ENCODE data around the gene GRM7.
A peak's percentile ranks its signal among the peaks of the same experiment; 100 is the strongest.

The GRM7 gene

DNA sequence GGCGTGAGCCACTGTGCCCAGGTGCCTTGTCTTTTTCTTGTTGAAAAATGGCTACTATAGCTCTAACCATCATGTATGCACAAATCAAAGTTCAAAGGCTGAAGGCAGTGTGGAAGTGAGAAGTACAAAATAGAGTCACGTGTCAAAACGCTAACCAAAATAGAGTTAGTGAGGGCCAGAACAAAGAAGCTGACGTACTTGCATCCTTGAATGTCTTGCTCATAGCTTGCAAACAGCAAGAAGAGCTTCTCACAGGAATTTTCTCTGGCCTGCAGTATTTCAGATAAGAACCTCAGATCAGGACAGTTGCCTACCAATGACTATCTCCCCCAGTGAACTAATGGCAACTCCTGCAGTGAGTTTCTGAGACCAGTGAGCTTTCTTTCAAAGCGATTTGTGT is 713.5 kb downstream of the GRM7 start:
- DNase-seq (ENCODE audit: low spot score), result no peak

DNA sequence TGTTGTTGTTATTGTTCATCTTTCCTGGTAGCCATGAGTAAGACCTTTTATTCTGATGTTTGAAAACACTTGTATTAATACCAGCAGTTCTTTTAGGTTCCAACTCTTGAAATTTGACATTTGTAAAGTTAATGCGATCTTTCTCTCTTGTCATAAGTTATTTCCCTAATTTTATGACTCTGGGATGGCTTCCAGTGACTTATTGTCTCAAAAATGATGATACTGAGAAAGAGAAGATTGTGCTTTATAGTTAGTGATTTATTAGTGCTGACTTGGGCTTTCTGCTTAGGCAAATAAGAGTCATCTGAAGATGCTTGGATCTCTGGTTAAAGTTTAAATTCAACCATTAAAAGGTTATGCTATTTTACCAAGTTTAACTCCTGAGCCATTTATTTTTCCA is 715.2 kb downstream of the GRM7 start:
- DNase-seq (ENCODE audit: low spot score), result no peak

DNA sequence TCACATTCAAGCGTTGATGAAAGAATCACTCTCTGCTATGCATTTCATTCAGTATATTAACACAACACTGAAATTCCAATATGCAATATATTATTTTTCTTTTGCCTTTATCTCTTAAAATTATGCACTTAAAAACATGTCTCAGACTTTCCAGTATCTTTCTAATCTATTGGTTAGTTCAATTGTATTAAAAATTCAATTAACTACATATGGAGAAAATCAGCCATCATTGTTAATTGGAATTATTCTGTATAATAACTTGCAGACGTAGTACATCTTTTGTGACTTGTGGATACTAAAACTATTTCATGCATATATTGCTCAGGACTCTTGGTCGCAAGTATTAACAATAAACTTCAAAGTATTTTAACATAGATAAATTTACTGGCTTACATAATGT is 715.6 kb downstream of the GRM7 start:
- DNase-seq (ENCODE audit: low spot score), result no peak

DNA sequence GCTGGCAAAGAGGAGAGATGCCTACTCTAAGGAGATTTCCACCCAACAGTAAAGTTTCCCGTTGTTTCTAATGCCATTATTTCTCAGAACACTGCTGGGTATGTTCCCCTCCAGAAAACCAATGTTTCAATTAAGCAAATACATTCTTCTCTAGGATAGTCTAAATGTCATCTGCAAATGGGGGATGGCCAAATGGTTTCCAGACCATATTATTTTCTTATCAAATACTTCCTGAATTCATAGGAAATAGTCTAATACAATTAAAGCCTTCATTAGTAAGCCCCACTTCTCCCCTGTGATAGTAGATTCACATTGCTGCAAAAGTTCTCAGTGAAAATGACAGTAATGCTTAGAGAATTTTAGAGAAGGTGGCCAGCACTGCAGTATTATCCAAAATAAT is 716.6 kb downstream of the GRM7 start:
- DNase-seq (ENCODE audit: low spot score), result no peak

DNA sequence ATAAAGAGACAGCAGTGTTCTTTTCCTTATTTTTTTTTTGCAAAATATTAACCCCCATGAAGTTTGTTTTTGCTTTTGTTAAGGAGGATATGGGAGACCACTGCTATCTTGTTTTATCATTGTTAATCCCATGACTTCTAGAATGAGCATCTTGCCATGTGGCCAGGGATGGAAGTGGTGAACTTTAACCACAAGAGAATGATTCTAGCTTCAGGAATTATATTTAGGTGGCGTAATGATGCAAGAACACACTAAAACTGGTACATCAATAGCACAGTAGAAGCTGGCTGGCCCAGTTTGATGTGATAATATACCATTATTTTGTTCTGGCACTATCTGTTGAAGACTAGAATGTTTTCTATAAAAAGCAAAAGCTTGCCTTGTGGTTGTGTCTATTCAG is 720.9 kb downstream of the GRM7 start:
- DNase-seq (ENCODE audit: low spot score), result no peak

DNA sequence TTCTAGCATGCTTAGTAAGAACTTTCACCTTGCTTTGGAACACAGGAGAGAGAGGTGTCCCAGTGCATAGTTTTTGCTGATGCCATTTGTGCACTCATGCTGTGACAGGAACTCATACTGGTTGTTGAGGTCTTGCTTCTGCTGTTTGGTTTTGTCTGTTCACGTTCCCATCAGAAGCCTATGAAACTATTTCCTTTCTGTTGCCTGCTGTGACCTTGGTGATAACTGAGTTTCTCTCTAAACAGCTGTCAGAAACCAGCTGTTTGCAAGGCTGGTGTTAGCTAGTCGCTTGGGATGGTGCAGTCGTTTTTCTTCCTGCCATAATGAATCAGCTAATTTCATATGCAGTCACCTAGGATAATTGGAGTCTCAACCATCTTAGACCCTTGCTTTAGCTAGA is 724.1 kb downstream of the GRM7 start:
- no peak for DNase-seq (ENCODE audit: low spot score)

DNA sequence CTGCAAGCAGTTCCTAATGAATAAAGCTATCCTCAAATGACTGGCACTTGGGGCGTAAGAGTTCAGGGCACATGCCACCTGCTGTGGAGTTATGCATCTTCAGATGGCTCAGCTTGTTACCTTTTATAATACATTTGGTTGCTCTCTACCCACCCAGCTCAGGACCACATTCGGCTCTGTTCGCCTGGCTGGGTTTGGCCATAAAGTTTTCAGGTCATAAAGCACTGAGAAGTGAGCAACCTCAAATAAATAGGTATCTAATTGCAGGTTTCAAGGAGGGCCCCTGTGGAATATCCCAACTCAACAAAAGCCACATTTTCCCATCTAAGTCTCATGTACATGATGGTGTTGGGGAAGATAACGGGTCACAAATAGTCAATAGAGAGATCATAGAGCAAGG is 727.3 kb downstream of the GRM7 start:
- no peak for DNase-seq (ENCODE audit: low spot score)

DNA sequence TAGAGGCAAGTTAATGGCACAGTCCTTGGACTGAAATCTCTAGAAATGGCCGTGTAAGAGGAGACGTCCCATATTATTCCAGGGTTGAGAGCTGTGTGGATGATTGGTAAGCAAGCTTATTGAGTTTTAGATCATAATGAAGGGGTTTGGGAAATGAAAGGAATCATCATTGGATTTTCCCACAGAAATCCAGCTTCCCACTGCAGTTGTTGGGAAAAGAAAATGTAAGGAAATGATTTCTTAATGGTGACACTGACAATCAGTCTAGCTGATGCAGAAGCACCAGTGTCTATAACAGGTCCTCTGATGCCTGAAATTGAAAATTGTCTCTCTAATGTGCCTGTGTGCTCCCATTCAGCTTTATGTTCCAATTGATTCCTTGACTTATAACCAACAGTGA is 728.6 kb downstream of the GRM7 start:
- DNase-seq (ENCODE audit: low spot score), result no peak

DNA sequence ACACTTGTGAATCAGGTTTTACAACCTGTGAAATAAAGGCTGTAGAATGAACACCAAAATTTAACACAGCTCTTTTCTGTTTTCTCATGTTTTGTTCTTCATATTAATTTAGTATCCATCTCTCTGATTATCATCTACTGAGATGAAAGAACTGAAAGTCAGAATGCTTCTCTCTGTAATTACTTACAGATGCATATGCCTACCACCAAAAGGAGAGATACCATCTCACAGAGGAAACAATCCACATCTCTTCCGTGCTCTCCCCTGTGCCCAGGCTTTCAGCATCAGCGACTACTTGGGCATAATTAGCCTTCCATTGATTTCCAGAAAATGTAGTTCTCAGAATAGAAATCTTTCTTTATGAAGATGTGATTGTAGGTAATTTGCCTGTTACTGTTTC is 741.4 kb downstream of the GRM7 start:
- no peak for DNase-seq (ENCODE audit: low spot score)

DNA sequence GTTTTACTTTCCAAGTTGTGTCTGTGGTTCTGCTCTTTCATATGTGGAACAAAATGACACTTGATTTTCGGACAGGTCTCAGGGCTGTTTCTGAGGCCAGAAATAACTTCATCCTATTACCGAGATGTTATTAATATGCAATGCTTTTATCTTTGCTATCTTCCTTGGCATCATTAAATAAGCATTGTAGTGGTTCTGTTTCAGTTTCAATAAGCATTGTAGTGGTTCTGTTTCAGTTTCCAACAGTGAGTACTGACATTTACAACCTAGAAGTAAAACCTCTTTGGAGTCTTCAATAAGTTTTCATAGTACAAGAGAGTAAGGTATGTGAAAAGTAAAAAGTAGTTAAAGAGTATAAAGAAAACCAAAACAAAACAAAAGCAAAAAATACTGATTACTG is 746.2 kb downstream of the GRM7 start:
- no peak for DNase-seq (ENCODE audit: low spot score)

DNA sequence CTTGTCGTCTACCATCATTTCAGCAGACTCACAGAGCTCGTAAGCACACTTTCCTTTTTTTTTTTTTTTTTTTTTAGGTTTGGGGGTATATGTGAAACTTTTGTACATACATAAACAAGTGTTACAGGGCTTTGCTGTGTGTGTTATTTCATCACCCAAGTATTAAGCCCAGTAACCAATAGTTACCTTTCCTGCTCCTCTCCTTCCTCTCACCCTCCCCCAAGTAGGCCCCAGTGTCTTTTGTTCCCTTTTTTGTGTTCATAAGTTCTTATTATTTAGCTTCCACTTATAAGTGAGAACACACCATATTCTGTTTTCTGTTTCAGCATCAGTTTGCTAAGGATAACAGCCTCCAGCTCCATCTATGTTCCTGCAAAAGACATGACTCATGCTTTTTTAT is 746.8 kb downstream of the GRM7 start:
- no peak for DNase-seq (ENCODE audit: low spot score)

DNA sequence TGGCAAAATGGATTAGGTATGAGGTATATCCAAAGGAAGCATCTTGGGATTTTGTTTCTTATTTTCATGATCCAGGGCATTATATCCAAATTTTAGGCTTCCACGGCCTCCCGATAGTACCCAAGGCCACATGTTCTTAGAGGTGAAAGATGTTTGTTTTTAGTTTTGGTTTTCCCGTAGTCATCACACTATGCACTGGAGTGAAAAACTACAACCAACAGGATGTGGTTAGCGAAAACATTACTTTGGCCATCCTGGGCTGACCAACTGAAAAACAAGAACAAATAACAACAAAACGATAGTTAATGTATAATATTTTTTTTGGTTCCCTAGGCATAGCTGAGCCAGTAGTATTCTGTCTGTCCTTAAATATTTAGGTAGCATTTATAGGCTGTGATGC is 749.7 kb downstream of the GRM7 start:
- DNase-seq (ENCODE audit: low spot score), result no peak

DNA sequence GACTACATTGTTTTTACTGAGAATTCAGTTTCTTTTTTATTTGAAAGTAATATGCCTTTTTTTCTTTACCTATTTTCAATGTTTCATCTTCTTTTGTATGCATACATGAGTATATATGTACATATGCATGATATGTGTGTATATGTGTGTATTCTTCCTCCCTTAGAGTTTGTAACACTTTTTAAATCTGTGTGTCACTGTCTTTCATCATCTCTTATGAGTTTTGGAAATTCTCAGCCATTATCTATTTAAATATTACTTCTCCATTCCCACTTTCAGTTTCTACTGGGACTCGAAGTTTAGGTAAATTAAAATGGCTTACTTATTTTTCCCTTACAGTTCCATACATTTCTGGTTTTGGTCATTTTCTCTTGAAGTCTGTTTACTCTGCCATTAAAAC is 754.1 kb downstream of the GRM7 start:
- no peak for DNase-seq (ENCODE audit: low spot score)

DNA sequence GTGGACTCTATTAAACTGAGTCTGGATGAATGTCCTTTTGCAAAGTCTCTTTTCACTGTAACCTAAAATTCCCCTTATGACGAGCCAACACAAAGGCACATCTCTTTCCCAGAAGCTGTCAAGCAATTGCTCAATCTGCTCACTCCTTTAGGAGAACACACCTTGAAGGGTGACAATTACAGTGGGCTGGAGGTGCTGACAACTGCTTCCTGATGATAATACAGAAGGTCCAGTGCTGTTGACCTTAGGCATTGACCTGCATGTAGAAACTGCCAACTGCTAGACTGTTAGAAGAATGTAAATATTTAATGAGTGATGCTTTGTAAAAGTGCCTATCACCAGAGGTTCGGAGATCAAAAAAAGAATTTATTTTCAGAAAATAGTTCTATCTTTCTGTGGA is 757.7 kb downstream of the GRM7 start:
- DNase-seq (ENCODE audit: low spot score), result no peak

DNA sequence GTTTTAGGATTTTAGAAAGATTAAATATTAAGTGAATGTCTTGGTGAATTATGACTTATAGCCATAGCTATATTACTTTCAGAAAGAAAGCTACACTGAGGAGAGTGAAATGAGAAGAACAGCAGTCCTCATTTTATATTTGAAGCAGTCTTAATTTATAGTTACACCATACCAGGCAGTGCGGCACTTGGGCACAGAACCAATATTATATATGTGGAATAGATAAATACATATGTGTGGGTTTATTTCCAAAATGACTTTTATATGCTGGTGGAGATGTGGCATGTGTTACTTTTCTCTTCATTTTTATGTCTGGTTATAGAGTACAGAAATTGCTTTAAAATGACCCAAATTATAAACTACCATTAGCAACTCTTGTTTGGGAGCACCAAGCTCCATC is 759.5 kb downstream of the GRM7 start:
- DNase-seq (ENCODE audit: low spot score), result no peak

DNA sequence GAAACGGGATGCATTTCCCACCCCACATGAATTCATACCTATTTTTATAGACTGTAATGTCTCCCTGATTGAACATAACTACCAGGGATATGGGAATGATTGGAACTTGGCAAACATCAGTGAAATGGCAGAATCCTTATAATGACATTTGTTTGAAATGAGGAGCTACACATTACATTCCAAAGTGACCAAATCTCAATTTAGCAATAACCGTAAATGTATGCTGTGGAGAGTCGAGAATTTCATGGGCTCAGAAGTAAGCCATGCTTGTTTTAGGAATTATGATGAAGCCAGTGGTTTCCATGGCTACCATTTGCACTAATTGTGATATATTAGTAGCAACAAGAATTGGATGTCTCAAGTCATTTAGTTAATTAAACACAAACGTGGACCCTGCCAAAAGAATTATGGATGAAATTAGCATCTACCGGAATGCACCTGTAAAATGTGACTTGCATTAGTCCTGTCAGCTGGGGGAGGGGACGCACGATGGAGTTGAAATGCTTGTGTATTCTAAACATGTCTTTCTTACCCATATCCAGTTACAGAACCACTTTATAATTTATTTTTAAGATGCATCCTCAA is 760.2 kb downstream of the GRM7 start:
- DNase-seq (ENCODE audit: low spot score), result no peak

DNA sequence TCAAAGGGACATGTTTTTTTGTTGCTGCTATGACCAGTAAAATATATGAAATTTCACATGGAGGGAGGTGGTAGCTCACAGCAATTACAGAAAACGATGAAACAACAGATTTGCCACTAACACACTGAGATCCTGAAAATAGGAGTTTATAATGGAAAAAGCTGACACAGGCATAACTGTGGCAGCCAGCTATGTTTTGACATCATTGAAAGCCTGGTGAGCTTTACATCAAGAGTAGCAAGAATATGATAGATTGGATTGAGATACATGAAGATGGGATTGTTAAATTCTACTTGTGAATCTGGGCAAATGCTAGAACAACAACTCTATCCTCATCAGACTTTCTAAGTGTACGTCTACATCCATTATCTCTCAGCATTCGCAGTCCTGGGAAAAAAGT is 760.7 kb downstream of the GRM7 start:
- no peak for DNase-seq (ENCODE audit: low spot score)

DNA sequence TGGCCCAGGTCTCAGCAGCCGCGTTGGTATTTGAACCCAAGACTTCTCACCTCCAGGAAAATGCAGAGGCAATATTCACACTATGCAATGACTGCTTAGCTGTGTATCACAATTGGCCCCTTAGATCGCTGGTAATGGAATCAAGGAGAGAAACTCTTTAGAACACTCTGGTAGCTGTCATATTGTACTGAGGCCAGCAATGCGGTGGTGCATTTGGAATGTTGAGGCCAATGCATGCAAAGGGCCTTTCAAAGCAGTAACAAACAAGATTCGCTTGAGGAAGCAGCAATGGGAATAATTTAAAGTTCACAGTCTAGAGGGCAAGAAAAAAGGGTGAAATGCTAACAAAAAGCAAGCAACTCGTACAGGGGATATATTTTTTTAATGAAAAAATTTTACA is 764.1 kb downstream of the GRM7 start:
- DNase-seq (ENCODE audit: low spot score), result no peak

DNA sequence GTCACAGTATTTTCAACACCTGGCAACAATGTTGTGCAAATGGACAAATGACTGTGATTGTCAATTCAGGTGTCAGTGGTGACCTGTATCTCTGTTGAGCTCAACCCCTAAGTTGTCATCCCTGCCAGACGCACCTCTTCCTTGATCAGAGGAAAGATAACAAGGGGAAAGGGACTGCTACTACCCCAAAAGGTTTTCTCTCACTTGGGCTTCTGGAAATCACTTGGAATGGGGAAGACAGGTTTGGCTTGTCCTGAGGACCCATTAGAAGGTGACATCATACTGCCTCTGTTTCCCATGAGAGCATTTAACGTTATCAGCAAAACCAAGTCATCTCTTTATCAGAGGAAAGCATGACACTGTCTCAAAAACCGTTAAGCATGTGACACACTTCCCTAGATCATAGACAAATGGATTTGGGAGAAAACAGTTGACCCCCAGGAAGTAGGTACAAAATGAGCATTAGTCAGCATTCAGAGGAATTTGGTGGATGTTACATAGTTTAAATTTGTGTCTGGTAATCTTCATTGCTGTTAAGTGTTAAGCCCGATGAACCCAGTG is 769.5 kb downstream of the GRM7 start:
- peak; percentile 6 for DNase-seq (ENCODE audit: low spot score)

DNA sequence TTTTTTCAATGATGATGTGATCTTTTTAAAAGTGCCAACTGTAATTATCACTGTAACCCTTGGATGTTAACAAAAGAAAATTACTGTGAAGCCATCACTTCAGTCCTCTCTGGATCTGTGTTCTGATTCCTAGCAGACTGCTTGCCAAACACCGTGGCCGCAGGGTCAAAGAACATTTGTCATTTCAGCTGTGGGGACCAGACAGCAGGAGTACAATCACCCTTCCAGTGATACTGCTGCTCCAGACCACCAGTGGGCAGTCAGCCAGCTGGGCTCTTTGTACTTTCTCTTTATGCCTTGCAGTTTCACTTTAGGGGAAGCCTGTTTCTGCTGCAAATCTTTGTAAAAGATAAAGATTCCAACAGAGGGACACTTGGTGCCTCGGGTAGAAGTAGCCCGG is 770.0 kb downstream of the GRM7 start:
- DNase-seq (ENCODE audit: low spot score), result peak; percentile 13

DNA sequence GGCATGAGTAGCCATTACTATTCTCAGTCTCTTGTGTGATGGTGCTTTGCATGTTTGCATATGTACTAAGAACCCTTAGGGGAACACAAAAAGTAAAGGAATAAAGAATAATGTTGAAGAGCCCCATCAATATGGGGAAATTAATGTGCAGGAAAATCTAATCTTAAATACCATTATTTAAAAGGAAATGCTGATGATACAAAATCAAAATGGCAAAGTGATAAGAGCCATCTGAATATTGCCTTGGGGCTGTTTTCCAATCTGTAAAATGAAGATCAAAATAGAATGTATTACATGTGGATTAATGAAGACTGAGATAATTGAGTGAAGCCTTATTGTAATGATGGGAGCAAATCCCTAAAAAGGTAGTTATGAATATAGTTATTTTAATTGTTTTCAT is 771.4 kb downstream of the GRM7 start:
- DNase-seq (ENCODE audit: low spot score), result no peak

DNA sequence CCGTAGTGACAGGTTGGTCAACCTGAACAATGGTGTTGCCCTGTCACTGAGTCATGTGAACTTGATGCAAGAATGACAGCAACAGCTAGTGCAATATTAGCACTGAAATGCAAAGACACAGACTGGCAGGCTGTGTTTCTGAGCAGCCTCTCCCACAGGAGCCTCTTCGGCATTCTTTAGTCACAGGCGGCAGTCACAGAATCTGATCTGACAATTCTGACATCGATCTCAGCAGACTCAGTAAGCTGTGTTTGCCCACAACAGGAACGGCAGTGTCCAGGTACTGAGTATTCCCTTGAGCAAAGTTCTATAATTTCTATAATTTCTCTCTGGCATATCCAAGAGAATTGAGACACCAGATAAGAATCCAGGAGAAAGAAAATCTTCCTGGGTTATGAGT is 776.8 kb downstream of the GRM7 start:
- no peak for DNase-seq (ENCODE audit: low spot score)

DNA sequence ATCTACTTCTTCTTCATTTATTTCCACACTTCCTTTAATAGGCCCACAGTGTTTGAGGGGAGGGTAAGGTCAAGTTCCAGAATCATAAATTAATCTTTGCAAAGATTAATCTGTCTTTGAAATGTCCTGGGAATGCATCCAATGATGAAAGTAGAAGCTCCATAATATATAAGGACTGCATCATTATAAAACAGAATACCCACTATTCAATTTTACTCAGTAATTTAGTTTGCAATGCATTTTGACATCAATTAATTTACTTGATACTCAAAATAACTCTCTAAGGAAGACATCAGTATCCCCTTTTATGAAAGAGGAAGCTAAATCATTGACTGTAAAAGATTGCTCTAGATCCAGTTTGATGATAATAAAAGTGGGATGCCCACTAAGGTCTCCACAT is 777.2 kb downstream of the GRM7 start:
- DNase-seq (ENCODE audit: low spot score), result no peak

DNA sequence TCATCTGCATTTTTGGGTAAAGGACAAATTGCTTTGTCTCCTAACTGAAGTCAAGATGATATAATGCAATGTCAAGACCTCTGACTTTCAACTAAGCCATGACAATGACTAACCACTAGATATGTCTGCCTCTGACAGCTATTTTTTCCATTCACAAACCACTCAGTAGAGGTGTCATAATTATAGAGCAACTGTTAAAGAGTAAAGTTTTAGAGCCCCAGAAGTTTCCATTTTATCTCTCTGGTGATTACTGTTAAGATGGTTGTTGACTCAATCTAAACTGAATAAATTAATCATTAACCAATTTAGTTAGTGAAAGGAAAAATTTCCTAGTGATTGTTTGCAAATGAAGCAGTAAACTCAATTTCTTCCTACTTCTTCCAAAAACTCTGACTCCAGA is 779.9 kb downstream of the GRM7 start:
- no peak for DNase-seq (ENCODE audit: low spot score)
